Islet of Langerhans (tissue), 1 donor: Measurements from ENCODE around the gene FSD1L.

Experiments
- FAIRE-seq: peaks from one replicate; lab custom pipeline; 2011; peaks lifted over from hg19 to GRCh38; lab: Jason Lieb, UNC

The FSD1L gene

DNA sequence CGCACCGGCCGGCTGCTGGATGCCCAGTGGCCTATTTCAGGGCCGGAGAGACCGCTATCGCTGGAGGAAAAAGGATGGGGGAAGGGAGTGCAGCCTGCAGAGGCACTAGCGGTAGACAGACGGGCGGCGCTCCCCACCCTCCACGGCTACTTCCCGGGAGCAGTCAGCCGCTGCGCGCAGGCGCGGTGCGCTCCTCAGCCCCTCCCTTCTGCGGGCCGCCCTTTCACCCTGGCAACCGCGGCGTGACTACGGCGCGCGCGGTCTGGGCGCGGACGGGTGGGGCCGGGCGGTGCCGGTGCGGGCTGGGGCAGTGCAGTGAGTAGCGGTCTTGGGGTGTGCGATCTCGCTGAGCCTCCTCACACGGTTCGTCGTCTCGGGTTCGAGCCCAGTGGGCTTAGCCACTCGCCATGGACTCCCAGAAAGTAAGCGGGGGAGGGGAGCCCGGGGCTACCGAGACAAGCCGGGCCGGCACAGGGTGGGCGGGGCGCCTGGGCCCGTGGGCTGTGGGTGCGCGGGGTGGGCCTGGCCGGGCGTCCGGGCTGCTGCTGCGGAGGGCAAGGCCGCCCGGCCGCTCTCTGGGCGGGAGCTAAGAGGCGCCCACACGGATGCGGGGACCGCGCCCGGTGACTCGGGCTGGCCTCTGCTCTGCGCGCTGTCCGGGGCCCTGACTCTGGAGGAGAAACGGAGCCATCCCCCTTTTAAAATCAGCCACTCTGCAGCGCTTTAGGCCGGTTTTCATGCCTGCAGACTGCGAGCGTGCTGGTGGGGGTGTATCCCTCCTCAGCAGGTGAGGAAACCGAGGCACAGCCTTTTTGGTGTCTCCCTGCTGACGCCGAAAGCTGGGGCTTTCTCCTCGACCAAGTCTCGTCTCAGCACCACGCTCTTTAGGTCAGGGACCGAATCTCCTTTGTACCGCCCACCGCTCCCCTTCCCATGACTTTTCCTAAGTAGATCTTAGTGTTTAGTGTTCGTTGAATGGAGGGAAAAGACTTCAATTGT lies at the start of gene FSD1L:
TSS of gene FSD1L (plus strand) at position 221 of the 999 bp plus-strand sequence. CDS start at position 408, 187 bp downstream.
- no peak for FAIRE-seq

DNA sequence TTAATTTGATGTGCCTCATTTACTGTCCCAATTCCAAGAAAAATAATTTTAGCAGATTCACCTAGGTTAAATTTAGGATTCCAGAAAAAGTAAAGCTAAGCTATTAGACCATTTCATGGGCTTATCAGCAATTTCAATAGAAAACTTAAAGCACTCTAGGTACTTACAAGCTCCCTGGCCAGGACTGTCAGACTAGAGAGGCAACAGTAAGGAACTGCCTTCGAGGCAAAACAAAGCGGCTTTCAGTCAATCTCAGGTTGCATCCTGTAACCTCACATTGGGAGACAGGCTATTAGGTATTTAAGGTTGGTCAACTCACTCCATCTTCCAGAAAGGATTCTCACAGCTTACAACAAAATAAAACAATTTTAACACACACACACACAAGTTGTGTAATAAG lies 48.7 kb upstream of the FSD1L start:
- FAIRE-seq, result no peak

DNA sequence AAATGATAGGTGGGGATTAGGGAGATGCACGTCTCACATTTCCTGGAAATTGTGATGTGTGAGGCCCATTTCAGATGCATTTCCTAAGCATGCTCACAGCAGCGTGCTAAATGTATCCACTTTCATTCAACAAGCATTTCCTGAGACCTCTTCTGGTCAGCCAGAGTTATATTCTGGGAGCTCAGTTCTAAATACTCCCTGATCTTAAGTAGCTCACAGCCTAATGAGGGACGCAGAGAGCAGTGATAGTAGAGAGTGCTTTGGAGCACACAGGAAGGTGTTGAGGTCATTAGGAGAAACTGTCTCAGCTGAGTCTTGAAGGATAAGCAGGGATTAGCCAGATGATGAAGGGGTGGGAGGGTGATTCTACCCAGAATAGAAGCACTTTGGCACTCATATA lies 46.2 kb upstream of the FSD1L start:
- FAIRE-seq, result no peak

DNA sequence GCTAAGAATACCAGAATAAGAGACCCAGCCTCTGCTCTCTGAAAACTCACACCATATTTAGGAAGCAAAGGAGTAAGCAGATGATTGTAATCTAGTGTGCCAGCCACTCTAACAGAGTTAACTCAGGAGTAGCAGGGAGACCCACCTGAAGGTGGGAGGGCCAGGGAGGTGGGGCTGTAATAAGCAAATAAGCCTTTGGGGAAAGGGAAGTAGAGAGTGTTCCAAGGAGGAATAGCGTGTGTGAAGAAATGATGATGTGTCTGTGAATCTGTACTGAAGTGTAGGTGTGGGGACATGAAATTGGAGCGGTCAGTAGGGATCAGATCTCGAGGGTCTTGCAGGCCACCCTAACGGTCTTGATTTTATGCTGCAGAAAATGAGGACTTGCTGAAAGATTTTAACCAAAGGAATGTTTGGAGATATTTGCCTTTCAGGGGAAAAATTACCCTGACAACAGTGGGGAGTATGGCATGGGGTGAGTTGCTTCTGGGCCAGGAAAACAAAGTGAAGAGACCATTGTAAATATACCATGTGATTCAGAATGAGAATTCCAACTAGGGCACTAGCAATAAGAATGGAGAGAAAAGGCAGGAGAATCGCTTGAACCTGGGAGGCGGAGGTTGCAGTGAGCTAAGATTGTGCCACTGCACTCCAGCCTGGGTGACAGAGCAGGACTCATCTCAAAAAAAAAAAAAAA lies 44.1 kb upstream of the FSD1L start:
- no peak for FAIRE-seq

DNA sequence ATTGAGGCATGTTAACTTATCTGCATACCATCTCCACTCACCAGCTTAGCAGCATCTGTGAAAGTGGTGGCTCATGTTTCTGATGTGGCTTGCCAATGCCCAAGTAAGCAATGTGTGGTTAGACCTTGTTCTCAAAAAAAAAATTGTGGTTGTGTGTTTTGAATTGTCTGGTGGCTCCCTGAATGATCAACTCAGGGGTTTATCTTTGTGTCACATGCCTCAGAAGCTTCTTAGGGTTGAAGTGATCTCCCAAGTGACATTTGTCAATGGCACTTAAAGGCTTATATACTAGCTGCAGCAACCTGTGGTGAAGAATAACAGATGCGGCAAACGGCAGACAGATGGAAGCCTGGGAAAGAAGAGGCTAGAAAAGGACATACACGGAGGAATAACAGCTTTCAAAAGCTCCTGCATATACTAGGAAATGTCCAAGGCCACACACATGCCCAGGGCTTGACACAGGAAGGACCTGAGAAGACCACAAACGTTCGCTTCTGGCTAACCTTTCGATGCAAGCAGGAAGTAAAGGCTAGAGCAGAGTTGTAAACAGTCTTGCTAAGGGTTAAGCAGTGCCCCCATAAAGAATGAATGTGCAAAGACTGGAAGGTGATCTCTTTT lies 42.2 kb upstream of the FSD1L start:
- no peak for FAIRE-seq

DNA sequence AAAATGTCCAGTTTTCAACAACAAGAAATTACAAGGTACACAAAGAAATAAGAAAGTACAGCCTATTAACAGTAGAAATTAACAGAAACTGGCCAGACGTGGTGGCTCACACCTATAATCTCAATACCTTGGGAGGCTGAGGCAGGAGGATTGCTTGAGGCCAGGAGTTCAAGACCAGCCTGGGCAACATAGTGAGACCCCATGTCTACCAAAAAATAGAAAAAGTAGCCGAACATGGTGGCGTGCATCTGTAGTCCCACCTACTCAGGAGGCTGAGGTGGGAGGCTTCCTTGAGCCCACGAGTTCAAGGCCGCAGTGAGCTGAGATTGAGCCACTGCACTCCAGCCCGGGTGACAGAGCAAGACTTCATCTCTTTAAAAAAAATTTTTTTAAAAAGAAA lies 41.5 kb upstream of the FSD1L start:
- no peak for FAIRE-seq

DNA sequence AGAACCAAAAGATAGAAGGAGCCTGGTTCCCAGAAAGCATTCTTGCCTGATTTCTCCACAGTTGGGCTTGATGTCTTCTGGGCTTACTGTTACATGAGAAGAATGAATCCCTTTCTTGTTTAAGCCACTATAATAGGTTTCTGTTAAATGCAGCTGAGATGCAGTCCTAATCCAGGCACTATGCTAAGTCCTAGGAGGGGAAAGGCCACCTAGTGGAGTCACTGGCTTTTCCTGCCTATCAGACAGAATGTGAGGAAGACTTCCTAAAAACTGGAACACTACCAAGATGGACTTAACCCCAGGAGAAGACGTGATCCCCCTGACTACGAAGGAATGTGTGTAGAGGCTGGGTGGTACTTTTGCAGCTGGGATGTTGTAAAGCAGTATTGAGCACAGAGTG lies 34.3 kb upstream of the FSD1L start:
- no peak for FAIRE-seq

DNA sequence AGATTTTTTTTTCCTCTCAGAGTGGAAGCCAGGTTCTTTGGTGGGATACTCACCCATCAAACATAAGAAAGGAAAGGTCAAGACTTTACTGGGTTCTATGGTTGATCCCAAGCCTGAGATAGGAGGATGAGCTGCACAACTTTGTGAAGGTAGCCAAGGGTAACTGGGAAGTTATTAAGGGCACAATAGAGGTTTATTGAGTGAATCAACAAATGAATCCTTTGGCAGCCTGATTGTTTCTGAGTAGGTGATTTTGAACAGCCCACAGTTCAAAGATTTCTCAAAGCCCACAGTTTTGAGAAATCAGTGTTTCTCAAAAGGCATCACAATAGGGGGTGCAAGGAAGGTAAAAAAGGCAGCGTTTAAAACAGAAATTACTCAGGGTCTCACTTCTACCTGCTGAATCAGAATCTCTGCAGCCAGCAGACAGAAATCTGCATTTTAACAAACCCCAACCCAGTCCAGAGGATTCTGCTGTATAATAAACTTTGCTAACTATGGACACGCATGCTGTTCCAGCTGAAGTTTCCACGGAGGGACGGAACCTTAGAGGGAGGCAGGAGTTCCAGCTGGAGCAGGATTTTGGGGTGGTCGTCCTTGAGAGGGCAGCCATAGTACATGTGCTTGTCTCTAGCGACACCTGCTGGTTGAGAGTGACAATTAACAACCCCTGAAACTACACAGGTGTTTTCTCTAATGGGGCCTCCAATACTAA lies 32.7 kb upstream of the FSD1L start:
- FAIRE-seq, result peak; percentile 96

DNA sequence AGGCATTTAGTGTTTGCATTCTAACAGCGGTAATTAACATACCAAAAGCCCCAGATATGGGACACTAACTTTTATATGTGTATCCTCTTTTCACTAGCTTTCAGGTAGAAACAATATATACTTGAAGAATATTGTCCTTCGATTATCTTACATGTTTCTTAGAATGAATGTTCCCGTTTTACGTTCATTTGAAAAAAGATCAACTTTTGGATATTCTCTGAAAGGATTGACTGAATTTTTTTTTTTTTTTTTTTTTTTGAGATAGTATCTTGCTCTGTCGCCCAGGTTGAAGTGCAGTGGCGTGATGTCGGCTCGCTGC lies 32.2 kb upstream of the FSD1L start:
- FAIRE-seq, result no peak

DNA sequence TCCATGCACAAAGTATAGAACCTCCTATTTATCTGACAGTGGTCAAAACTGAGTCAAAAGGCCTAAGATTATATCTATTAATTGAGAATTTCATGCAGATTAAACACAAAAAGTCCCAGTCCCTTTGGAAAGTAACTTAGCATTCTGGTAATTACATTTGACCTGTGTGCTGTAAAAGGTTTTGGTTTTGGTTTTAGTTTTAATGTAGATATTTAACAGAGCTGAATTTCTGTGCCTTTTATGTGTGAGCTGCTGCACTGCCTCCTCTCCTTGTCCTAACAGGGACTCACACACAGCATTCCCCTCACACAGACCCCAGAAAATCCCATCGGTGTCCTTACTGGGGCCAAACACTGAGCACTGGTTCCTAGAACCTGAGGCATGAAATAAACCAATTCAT lies 31.0 kb upstream of the FSD1L start:
- no peak for FAIRE-seq

DNA sequence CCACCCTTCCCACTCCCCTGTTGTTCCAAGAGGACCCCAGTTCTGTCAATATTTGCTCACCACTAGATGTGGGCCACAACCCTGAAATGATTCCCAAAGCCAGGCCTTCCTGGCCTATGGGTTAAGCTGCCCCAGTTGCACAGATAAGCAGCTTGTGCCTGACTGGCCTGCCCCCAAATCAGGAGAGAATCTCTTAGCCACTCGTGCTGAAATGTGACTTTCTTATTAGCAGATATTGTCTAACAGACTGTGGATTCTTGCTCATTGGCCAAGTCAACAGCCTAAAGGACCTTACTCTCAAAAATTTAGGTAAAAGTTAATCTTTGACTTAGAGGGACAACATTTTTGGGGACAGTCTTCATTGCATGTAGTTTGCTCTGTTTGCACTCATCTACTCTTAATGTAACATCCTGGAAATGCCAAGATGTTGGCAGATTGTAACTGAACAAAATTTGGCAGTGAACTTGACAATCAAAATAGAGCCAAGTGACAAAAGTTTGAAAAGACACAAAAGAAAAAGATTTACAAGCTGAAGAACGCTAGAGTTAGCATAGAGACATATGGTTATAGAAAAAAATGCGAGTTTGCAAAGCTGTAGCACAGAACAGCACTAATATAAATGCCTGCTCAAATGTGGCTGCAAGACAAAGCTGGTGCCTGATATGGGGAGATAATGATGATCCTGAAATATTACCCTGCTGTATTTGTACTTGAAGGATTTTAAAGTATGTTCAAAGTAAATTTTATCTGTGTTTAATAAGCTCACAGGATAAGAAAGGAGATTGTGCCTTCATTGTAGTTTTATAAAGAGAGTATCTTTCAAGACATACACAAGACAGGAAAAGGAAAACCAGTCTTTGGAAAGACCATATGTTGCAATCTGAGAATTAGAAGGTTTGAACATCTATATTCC lies 29.0 kb upstream of the FSD1L start:
- no peak for FAIRE-seq

DNA sequence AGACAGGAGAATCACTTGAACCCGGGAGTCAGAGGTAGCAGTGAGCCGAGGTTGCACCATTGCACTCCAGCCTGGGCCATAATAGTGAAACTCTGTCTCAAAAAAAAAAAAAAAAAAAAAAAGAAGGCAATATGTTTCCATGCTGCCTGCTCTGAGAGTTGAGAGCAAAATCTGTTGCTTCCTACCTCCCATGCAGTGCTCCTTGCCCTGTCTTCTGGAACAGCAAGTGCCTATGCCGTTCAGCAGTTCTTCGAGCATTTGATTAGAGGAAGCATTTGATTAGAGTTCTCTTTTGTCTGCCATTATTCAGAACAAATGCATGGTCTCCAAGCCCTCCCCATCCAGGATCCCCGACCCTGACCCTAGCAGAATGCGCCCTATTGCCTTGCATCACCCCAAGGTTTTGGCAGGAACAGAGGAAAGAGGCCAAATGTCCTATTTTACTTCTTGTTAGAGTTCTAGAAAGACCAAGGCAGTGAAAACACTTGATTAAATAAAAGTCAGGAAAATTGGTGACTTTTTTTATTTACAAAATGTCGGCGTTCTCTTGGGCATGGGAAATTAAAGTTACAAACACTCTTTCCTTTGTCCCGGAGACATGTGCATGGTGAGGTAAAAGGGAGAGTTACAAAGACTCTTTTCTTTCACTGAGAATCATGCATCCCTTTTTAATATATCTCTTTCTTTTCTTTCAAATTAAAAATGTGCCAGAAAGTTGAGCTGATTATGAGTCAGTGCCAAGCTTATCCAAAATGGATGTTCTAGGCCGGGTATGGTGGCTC lies 27.8 kb upstream of the FSD1L start:
- FAIRE-seq, result no peak

DNA sequence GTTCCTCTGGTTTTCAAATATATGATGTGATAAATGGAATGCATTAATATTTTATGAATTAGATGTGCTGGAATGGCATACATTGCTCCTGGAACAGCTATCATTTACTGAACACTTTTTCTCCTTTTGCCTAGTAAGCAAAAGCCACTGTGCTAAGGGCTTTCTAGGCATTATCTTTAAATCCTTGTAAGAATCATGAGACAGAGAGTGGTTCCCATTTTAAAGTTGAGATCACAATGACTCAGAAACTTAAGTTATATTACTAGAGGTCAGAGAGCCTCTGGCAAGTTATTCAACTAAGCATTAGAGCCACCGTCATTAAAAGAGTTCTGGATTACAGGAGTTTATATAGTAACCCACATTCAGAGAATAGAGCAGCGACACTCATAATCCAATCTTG lies 26.7 kb upstream of the FSD1L start:
- FAIRE-seq, result no peak

DNA sequence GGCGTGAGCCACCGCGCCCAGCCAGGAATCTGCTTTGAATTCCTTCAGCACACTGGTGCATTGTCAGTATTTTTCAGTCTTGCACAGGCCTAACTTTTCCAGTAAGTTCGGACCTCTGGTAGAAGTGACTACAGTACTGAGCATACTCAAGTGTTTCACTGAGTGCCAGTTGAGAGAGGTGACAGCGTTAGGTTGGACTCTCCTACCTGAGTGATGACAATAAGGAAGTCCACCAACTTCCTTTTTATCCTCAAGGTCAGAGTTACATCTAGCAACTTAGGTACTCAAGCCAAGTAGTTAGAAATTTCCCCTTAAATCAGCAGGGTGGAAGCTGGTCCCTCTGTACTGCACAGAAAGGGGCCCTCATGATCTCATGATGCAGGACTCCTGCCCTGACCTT lies 26.0 kb upstream of the FSD1L start:
- no peak for FAIRE-seq

DNA sequence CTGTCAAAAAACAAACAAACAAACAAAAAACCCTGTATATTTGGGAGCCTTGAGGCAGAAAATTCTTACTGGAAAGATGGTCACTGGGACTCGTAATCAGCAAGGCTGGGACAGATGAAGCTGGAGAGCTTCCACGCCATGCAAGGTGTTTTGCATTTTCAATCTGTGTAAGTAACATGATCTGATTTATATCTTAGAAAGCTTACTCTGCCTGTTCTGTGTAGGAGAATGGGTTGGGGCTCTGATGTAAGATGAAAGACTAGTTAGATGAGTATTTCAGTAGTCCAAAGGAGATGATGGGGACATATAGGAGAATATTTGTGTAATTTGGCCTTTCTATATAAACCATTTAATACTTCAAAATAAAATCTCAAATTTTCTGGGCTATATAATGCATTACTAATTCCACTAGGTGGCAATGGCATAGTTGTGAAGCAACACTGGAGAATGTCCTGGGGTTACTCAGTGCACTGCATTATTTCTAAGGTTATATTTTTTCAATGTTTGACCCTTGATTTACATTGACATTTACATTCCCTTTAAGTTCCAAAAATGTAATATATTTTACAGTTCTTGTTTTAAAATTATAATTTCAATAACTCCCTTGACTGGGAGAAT lies 21.9 kb upstream of the FSD1L start:
- peak; percentile 73 for FAIRE-seq

DNA sequence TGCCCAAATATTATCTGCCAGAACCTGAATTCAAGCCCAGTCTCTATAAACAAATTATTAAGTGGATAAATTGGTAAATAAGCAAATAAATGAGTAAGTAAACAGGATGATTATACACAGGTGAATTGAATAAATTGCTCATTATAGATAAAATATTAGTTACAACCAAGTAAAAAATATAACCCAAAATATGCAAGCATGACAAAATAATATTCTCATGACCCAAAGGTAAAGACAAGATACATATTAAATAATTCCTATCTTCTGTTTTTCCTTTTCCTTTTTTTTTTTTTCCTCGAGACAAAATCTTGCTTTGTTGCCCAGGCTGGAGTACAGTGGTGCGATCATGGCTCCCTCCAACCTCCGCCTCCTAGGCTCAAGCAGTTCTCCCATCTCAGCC lies 21.2 kb upstream of the FSD1L start:
- FAIRE-seq, result no peak

DNA sequence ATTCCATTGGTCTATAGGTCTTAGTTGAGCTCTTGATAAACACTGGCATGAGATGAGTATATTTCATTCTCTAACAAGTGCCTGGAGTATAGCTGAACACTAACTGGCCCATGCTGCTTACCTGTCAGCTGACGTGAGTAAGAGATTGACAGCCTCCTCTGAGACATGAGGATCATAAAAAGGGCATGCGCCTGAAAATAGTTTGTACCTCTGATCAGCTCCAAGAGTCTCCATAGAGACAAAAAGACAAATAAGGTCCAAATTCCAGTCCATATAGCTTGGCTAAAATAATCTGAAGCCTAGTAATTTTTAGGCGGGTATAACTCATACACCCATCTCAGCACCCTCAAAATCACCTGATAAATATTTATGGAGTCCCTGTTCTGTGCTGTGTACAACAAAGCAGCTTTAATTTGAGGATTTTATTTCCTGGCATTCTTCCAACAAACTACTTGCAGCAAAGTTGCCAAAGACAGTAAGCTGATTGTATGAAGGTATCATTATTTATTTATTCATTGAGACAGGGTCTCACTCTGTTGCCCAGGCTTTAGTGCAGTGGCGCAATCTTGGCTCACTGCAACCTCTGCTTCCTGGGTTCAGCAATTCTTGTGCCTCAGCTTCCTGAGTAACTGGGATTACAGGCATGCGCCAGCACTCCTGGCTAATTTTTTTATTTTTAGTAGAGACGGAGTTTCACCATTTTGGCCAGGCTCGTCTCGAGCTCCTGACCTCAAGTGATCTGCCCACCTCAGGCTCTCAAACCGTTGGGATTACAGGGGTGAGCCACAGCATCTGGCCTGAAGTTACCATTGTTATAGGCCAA lies 16.2 kb upstream of the FSD1L start:
- FAIRE-seq, result no peak

DNA sequence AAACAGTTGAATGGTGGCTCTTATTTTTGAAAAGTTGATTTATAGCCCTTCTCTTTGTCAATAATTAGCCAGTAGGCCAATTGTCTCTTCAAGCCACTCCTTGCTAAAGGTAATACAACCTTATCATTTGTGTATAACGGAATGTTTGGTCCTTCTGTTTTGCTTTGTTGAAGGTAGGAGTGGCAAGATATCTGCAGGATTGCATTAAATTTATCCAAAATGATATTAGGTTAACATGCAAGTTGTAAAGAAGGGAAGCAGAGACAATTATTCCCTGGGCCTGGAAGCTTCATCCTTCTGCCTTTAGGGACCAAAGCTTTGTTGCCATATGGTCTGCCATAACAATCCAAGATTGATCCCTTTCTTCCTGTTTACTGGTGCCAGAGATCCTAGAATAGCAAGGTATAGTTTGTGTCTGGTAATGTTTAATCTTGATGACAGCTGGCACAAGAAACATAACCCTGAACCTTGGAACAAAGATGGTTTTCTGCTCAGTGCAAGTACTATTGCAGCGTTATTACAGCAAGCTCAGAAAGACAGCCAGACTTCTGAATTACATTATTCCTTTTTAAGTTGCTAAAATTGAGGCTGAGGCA lies 15.5 kb upstream of the FSD1L start:
- no peak for FAIRE-seq

DNA sequence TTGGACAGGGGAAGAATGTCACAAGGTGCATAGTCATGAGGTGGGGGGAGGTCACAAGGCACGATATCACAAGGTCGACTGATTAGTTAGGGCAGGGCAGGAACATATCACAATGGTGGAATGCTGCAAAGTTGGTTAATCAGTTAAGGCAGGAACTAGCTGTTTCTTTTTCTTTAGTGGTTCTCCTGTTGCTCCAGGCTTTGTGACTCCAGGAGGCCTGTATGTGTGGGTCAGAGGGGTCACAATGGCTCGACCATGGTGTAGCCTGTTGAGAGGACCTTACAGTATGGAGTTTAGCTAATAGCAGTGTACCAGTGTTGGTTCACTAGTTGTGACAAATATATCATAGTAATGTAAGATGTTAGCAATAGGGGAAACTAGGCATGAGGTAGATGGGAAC lies 12.4 kb upstream of the FSD1L start:
- no peak for FAIRE-seq
